Motor neuron (in vitro differentiated cells): ENCODE data around the gene CFAP20DC. TPM values are rescaled to one million over a fixed set of nuclear protein-coding genes. Genes with fewer than 3 reads are reported as not detected.

Source experiments
- ATAC-seq, 8 experiments: fragments of 200-7000 bp; cut with Tn5 transposase; replicated peaks in 6 of 8; 2 replicates each; pipeline ENCODE4 v1.8.0; 2021; ENCODE audit warnings: mild to moderate bottlenecking in 8 of 8, moderate library complexity in 8 of 8
- H3K27ac ChIP-seq, 2 donors: fragments of 250-450 bp; sonication (Bioruptor Pico); 2 replicates each; pipeline ENCODE4 v1.9.0; 2021; ENCODE audit warnings: antibody characterized with exemption in 2 of 2, mild to moderate bottlenecking in 2 of 2, moderate library complexity in 1 of 2
- H3K4me1 ChIP-seq, 2 donors: fragments of 250-450 bp; sonication (Bioruptor Pico); replicated peaks in 1 of 2; 2 replicates each; pipeline ENCODE4 v1.6.1; 2021; ENCODE audit warnings: antibody characterized with exemption in 2 of 2, mild to moderate bottlenecking in 2 of 2, moderate library complexity in 1 of 2
- H3K4me3 ChIP-seq, 5 donors: fragments of 250-450 bp; sonication (Bioruptor Pico); 2 replicates each; pipeline ENCODE4 v1.9.0; 2021; ENCODE audit warnings: antibody characterized with exemption in 5 of 5, mild to moderate bottlenecking in 5 of 5, moderate library complexity in 4 of 5
- WGBS, 10 experiments: fragments of 450-650 bp; shearing (Covaris generic); methylation state at CpG; one replicate each; pipeline ENCODE4 v1.0.0; 2022; 5-methylcytosine and 5-hydroxymethylcytosine counted together
- in situ Hi-C, 9 experiments: fragments of 400-800 bp; cut with MboI; loops; one replicate each; pipeline ENCODE4 v1.15.0; 2021; ENCODE audit warnings: low sequenced_read_pairs in 9 of 9, low pct_unique_long_range_greater_than_20kb in 2 of 9; ENCODE audit not compliant: unreplicated experiment in 9 of 9
- total RNA-seq, 8 experiments: library from RNA; unstranded; fragments of 300-600 nt; gene quantifications; 2 replicates each; pipeline versions ENCODE4 v1.2.3 to v1.2.4, GENCODE V29; 2022

CFAP20DC gene
- total RNA-seq, 8 experiments from 2014 or later, result 1.1 to 8.7 (median 3.0) TPM

- H3K4me3 ChIP-seq, result no peak overlapping the region
- in situ Hi-C loops, result no loop called here
- no peak overlapping the region for H3K27ac ChIP-seq
- no peaks in the 10 kb centered on the region for H3K4me1 ChIP-seq
- ATAC-seq, result peak in 4 of 8 experiments; percentile 34 to 94 (median 74)
- 43 to 100% (median 85%) methylated on average over 1 to 5 of the region's 7 CpGs; no CpG with 5 or more reads in 5 of the 10 experiments for WGBS, 10 experiments
Measured at GRCh38 chr3:59006634-59007517, 42.9 kb downstream of the CFAP20DC start.

DNA sequence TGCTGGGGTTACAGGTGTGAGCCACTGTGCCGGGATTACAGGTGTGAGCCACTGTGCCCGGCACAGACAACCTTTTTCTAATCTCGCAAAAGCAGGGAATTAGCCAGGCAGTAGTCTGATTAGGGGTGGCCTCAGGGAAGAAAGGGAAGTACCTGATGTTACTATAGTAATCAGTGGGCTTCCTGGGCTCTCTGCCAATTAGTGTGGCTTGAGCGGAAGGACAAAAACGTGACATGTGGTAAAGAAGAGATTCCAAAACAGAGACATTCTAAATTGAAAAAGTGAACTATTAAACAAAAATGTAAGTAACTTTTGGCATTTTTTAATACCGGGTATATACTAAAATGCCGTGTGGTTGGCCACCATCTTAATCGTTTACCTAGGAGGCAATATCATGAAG is 48.1 kb downstream of the CFAP20DC start:
- 81 to 100% (median 91%) methylated on average over 1 to 8 of the region's 8 CpGs; no CpG with 5 or more reads in 2 of the 10 experiments for WGBS, 10 experiments
- in situ Hi-C loops, result no loop called here
- H3K4me1 ChIP-seq, result no peaks in the 10 kb centered on the region
- no peak for ATAC-seq
- no peak overlapping the region for H3K27ac ChIP-seq
- H3K4me3 ChIP-seq, result no peak overlapping the region

GRCh38 chr3:58999774-59000160 is 50.1 kb downstream of the CFAP20DC start:
- in situ Hi-C loops, result loop anchor here in 1 of 9 experiments (25.0 kb wide), 1 partner anchor 213 kb away; no protein-coding TSS in a partner anchor
- WGBS, 10 experiments, result 29 to 100% (median 100%) methylated on average over 1 of the region's 1 CpG; no CpG with 5 or more reads in 3 of the 10 experiments
- H3K4me1 ChIP-seq, result peaks cover 3 to 4% of the 10 kb centered on the region in 2 donors

GRCh38 chr3:58999134-58999773 is 50.6 kb downstream of the CFAP20DC start:
- peaks cover 3 to 6% of the 10 kb centered on the region in 2 donors for H3K4me1 ChIP-seq
- 0 to 100% (median 76%) methylated on average over 1 to 2 of the region's 2 CpGs; no CpG with 5 or more reads in 1 of the 10 experiments for WGBS, 10 experiments
- in situ Hi-C loops, result loop anchor here in 1 of 9 experiments (25.0 kb wide), 1 partner anchor 213 kb away; no protein-coding TSS in a partner anchor
- H3K27ac ChIP-seq, result no peak overlapping the region
- no peak overlapping the region for H3K4me3 ChIP-seq
- ATAC-seq, result no peak

More at GRCh38 chr3:58999774-59000160, 50.1 kb downstream of the CFAP20DC start:
- no peak overlapping the region for H3K27ac ChIP-seq
- H3K4me3 ChIP-seq, result no peak overlapping the region
- no peak for ATAC-seq

DNA sequence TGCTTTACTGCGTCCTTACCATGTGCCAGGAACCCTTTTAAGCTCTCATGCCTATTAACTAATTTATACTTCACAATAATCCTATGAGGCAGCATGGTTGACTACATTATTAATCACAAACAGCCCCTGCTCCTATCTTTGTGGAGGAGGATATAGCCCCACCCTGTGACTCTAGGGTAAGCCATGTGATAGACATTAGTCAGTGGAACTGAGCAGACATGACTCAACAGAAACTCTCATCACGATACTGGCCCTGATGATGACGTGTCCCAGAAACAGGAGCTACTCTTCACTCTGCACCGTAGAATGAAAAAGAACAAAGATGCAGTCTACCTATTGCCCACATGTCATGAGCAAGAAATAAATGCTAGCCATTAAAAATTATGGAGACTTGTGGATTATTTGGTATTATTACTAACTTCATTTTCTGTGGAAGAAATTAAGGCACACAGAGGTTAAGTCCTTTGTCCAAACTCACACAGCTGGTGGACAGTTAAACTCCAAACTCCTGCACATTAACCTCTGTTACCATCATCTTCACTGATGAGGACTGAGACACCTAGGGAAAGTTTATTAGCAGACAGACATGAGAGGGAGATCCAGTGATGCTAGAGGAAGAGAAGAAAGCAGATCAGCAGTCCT is 51.2 kb downstream of the CFAP20DC start:
- ATAC-seq, result peak; percentile 26 to 99 (median 99)
- WGBS, 10 experiments, result 4 to 100% (median 76%) methylated on average over 1 to 4 of the region's 4 CpGs; no CpG with 5 or more reads in 2 of the 10 experiments
- no peak overlapping the region for H3K27ac ChIP-seq

GRCh38 chr3:58996730-58997129 is 53.1 kb downstream of the CFAP20DC start:
- Histone ChIP-seq H3K27ac (no peak overlapping the region), H3K4me3 (no peak overlapping the region), H3K4me1 (peaks cover 3 to 6% of the 10 kb centered on the region in 2 donors)
- no peak for ATAC-seq
- in situ Hi-C loops, result loop anchor here in 1 of 9 experiments (25.0 kb wide), 1 partner anchor 216 kb away; no protein-coding TSS in a partner anchor
- WGBS, 10 experiments, result 93 to 100% (median 100%) methylated on average over 1 to 4 of the region's 5 CpGs; no CpG with 5 or more reads in 2 of the 10 experiments

More for the DNA sequence above, 51.2 kb downstream of the CFAP20DC start:
- in situ Hi-C loops, result loop anchor here in 1 of 9 experiments (25.0 kb wide), 1 partner anchor 214 kb away; no protein-coding TSS in a partner anchor
- peaks cover 3 to 6% of the 10 kb centered on the region in 2 donors for H3K4me1 ChIP-seq
- no peak overlapping the region for H3K4me3 ChIP-seq

- in situ Hi-C loops, result loop anchor here in 1 of 9 experiments (25.0 kb wide), 1 partner anchor 217 kb away; no protein-coding TSS in a partner anchor
- H3K4me1 ChIP-seq, result peaks cover 3 to 6% of the 10 kb centered on the region in 2 donors
- H3K4me3 ChIP-seq, result no peak overlapping the region
- peak in 3 of 8 experiments; percentile 15 to 73 (median 42) for ATAC-seq
- WGBS, 10 experiments, result 4 to 42% (median 27%) methylated on average over 3 to 6 of the region's 6 CpGs
- H3K27ac ChIP-seq, result no peak overlapping the region
Measured at GRCh38 chr3:58994746-58995330, 55.0 kb downstream of the CFAP20DC start.

DNA sequence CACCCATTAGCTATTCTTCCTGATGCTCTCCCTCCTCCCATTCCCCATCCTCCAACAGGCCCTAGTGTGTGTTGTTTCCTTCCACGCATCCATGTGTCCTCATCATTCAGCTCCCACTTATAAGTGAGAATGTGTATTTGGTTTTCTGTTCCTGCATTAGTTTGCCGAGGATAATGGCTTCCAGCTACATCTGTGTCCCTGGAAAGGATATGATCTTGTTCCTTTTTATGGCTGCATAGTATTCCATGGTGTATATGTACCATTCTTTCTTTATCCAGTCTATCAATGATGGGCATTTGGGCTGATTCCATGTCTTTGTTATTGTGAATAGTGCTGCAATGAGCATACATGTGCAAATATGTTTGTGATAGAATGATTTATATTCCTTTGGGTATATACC is 56.3 kb downstream of the CFAP20DC start:
- 67 to 100% (median 100%) methylated on average over 1 to 2 of the region's 2 CpGs; no CpG with 5 or more reads in 1 of the 10 experiments for WGBS, 10 experiments

DNA sequence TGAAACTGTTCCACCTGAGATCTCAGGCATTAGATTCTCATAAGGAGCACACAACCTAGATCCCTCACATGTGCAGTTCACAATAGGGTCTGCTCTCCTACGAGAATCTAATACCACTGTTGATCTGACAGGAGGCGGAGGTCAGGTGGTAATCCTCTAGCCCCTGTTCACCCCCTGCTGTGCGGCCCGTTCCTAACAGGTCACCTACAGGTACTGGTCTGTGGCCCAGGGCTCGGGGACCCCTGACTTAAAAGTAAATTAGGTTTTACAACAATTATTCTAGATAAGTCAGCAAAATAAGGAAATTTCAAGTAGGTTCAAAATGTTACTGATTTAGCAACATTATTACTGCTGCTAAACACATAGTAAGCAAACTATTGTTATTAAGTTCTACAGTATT is 58.2 kb downstream of the CFAP20DC start:
- WGBS, 10 experiments, result 85 to 100% (median 94%) methylated on average over 2 to 4 of the region's 5 CpGs; no CpG with 5 or more reads in 3 of the 10 experiments
- no peak for ATAC-seq
- in situ Hi-C loops, result loop anchor here in 1 of 9 experiments (25.0 kb wide), 1 partner anchor 221 kb away; no protein-coding TSS in a partner anchor
- Histone ChIP-seq H3K4me3 (no peak overlapping the region), H3K27ac (no peak overlapping the region), H3K4me1 (peaks cover 3 to 6% of the 10 kb centered on the region in 2 donors)

More for the DNA sequence above, 56.3 kb downstream of the CFAP20DC start:
- ATAC-seq, result no peak
- Histone ChIP-seq H3K4me3 (no peak overlapping the region), H3K27ac (no peak overlapping the region), H3K4me1 (peaks cover 3 to 6% of the 10 kb centered on the region in 2 donors)
- in situ Hi-C loops, result loop anchor here in 1 of 9 experiments (25.0 kb wide), 1 partner anchor 219 kb away; no protein-coding TSS in a partner anchor

DNA sequence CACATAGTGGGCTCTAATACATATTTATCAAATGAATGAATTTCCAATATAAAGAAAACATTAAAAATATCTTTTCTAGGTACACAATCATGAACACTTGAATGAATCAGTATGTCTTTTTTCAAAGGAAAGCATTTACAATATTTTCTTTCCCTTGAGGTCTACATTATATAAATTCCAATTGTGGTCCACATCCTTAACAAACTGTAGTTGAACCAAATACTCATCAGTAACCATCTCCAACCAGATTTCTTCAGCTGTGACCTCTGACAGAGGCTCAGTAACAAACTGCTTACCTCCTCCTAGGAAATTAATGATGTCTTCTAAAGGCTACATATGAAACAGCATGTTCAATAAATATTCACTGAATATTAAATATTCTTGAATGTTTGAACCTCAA is 58.8 kb downstream of the CFAP20DC start:
- Histone ChIP-seq H3K4me1 (peaks cover 3 to 6% of the 10 kb centered on the region in 2 donors), H3K27ac (no peak overlapping the region), H3K4me3 (no peak overlapping the region)
- in situ Hi-C loops, result loop anchor here in 1 of 9 experiments (25.0 kb wide), 1 partner anchor 221 kb away; no protein-coding TSS in a partner anchor
- no peak for ATAC-seq

DNA sequence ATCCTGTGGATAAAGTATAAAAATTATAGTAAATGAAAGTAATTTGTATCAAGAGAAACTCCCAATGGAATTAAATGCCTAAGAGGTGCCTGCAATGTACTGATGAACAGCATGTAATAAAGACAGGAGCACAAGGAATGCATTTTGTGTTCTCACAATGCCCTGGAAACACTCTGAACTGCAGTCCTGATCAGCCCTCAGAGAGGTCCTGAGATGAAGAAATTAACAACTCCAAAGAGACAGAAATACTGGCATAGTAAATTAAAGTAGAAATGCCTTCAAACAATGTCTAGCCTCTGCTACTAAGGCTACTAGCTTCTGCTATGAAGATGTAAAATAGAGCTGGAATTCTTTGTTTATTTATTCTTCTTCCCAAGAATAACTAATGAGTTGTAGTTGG is 59.9 kb downstream of the CFAP20DC start:
- Histone ChIP-seq H3K4me1 (peaks cover 1 to 4% of the 10 kb centered on the region in 2 donors), H3K27ac (no peak overlapping the region), H3K4me3 (no peak overlapping the region)
- ATAC-seq, result peak in 2 of 8 experiments; percentile 60 to 90
- in situ Hi-C loops, result loop anchor here in 1 of 9 experiments (25.0 kb wide), 1 partner anchor 222 kb away; no protein-coding TSS in a partner anchor

GRCh38 chr3:58989163-58989562 is 60.7 kb downstream of the CFAP20DC start:
- H3K4me1 ChIP-seq, result no peaks in the 10 kb centered on the region
- in situ Hi-C loops, result loop anchor here in 1 of 9 experiments (25.0 kb wide), 1 partner anchor 223 kb away; no protein-coding TSS in a partner anchor
- peak in 1 of 8 experiments; percentile 52 for ATAC-seq
- H3K27ac ChIP-seq, result no peak overlapping the region
- no peak overlapping the region for H3K4me3 ChIP-seq
